WTC11 (cell line): ENCODE data around the gene PRRG2.

ENCODE experiments used
- ATF3 ChIP-seq: sonication (generic); formaldehyde crosslinking; conservative IDR thresholded peaks from 2 replicates; pipeline ENCODE4 v1.8.1; 2022; ENCODE audit warnings: mild to moderate bottlenecking, missing genetic modification reagents
- CBFB ChIP-seq: sonication (generic); formaldehyde crosslinking; IDR thresholded peaks from 2 replicates; pipeline ENCODE4 v1.8.1; 2022; ENCODE audit warnings: mild to moderate bottlenecking, low read depth, missing genetic modification reagents
- E2F4 ChIP-seq: sonication (generic); formaldehyde crosslinking; IDR thresholded peaks from 2 replicates; pipeline ENCODE4 v1.8.1; 2022; ENCODE audit warnings: low read depth, mild to moderate bottlenecking, moderate library complexity, missing genetic modification reagents, borderline replicate concordance
- IRF2 ChIP-seq: sonication (generic); formaldehyde crosslinking; IDR thresholded peaks from 2 replicates; pipeline ENCODE4 v1.8.0; 2022; ENCODE audit warnings: low read depth, missing genetic modification reagents, borderline replicate concordance
- SP1 ChIP-seq: sonication (generic); formaldehyde crosslinking; conservative IDR thresholded peaks from 2 replicates; pipeline ENCODE4 v1.8.1; 2022; ENCODE audit warnings: missing genetic modification reagents
- ZNF138 ChIP-seq: sonication (generic); formaldehyde crosslinking; conservative IDR thresholded peaks from 2 replicates; pipeline ENCODE4 v1.8.1; 2022; ENCODE audit warnings: mild to moderate bottlenecking, moderate library complexity, missing genetic modification reagents
- TF ChIP-seq, protein P1 (sequence below): fragments of 200-600 bp; IDR thresholded peaks from 2 replicates; pipeline ENCODE4 v1.8.0; 2022; ENCODE audit warnings: antibody characterized with exemption

DNA sequence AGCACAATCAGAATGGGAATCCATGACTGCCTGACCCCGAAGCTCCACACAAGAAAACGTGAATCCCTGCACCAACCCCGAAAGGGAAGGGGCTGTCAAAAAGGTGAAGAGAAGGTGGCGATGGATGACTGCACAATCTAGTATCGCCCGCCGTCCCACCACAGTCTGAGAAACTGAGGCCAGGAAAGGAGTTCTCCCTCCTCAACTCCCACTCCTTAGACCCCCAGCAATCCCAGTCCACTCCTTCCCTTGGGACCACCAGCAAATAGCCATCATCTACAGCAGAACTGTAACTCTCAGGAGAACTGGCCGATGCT is 1.2 kb upstream of the PRRG2 start:
- TF ChIP-seq ATF3 (no peak), E2F4 (no peak), SP1 (no peak), IRF2 (no peak), CBFB (CRISPR knock-in tag) (no peak), ZNF138 (CRISPR knock-in tag) (no peak)
- TF ChIP-seq, protein P1, sequence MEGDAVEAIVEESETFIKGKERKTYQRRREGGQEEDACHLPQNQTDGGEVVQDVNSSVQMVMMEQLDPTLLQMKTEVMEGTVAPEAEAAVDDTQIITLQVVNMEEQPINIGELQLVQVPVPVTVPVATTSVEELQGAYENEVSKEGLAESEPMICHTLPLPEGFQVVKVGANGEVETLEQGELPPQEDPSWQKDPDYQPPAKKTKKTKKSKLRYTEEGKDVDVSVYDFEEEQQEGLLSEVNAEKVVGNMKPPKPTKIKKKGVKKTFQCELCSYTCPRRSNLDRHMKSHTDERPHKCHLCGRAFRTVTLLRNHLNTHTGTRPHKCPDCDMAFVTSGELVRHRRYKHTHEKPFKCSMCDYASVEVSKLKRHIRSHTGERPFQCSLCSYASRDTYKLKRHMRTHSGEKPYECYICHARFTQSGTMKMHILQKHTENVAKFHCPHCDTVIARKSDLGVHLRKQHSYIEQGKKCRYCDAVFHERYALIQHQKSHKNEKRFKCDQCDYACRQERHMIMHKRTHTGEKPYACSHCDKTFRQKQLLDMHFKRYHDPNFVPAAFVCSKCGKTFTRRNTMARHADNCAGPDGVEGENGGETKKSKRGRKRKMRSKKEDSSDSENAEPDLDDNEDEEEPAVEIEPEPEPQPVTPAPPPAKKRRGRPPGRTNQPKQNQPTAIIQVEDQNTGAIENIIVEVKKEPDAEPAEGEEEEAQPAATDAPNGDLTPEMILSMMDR = no peak
